ENCODE results near the gene TBC1D24.
"Not testable (repeated sequence)": the region's sequence is repeated elsewhere in the genome, so short reads cannot be mapped to it uniquely, and the experiment has no call there.

TBC1D24 gene

DNA sequence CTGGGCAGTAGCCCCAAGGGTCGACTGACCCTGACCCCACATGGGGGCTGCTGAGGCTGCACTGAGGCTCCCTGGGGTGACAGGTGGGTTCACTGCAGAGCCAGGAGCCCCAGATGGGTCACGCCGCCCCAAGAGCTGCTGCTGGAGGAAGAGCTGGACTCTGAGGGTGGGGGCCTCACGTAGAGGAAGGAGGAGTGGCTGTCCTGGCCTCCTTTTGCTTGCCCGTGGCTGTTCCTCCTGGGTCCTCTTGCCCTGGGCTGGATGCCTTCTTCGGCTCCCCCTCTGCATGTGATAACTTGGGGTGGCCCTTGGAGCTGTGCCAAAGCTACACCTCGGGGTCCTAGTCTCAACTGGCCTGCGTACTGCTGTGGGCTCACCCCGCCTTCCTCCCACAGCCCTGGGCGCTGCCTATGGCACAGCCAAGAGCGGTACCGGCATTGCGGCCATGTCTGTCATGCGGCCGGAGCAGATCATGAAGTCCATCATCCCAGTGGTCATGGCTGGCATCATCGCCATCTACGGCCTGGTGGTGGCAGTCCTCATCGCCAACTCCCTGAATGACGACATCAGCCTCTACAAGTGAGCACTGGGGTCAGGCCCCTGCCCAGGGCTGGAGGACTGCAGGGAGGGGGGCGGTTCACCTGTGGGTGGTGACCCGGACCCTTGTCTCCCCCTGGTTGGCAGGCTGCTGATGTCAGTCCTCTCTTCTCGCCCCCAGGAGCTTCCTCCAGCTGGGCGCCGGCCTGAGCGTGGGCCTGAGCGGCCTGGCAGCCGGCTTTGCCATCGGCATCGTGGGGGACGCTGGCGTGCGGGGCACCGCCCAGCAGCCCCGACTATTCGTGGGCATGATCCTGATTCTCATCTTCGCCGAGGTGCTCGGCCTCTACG is 44.1 kb downstream of the TBC1D24 start:
- DNase-seq (ENCODE audit: low spot score): no peak

DNA sequence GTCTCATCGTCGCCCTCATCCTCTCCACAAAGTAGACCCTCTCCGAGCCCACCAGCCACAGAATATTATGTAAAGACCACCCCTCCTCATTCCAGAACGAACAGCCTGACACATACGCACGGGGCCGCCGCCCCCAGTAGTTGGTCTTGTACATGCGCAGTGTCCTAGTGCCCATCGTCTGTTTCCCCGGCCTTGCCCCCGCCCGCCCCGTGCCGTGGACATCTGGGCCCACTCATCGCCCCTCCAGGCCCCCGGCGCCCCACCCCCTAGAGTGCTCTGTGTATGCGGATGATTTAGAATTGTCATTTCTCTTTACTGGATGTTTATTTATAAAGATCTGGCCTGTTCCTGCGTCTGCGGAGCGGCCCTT is 44.8 kb downstream of the TBC1D24 start:
- no peak for DNase-seq (ENCODE audit: low spot score)

DNA sequence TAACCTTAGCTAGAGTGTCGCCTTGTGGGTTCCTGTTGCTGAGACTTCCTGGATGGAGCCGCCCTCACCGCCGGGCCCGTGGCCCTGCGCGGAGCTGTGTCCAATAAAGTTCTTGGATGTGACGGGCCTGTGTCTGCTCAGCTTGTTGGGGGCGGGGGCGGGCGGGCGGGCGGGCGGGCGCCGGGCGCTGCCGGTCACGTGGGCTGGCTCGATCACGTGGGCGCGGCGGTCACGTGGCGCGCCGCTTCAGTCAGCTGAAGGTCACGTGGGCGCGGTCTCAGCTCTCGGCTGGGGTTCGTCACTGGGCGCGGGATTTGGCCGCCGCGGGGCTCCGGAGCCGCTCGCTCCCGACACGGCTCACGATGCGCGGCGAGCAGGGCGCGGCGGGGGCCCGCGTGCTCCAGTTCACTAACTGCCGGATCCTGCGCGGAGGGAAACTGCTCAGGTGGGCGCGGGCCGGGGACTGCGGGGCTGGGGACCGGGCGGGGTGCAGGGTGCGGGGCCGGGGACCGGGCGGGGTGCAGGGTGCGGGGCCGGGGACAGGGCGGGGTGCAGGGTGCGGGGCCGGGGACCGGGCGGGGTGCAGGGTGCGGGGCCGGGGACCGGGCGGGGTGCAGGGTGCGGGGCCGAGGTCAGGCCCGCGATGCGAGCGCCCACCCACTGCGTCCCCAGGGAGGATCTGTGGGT is 45.3 kb downstream of the TBC1D24 start, which contains the start of gene AMDHD2:
Gene AMDHD2 (plus strand): TSS at position 275 of the 687 bp plus-strand sequence. CDS start 88 bp downstream, at position 363.
- DNase-seq (ENCODE audit: low spot score): peak; percentile 96

DNA sequence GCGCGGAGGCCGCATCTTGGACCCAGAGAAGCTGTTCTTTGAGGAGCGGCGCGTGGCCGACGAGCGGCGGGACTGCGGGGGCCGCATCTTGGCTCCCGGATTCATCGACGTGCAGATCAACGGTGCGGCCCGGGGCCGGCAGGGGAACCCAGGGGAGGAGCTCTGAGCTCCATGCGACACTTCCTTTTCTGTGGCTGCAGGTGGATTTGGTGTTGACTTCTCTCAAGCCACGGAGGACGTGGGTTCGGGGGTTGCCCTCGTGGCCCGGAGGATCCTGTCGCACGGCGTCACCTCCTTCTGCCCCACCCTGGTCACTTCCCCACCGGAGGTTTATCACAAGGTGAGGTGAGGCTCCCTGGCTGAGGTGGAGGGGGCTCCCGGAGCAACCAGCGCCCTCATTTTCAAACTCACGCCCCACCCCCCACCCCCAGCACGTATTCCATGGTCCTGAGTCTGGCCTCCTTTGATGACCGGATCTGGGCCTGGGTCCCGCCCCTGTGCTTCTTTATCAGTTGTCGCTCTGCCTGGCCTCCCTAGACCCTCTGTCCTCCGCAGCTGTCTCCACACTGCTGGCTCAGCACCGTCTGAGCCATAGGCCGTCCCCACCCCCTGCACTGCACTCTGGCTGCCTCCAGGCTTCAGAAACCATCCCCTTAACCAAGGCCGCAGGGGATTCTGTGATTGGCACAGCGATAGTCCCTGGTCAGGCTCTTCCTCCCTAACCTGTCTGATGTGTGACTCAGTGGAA is 46.0 kb downstream of the TBC1D24 start:
- no peak for DNase-seq (ENCODE audit: low spot score)

DNA sequence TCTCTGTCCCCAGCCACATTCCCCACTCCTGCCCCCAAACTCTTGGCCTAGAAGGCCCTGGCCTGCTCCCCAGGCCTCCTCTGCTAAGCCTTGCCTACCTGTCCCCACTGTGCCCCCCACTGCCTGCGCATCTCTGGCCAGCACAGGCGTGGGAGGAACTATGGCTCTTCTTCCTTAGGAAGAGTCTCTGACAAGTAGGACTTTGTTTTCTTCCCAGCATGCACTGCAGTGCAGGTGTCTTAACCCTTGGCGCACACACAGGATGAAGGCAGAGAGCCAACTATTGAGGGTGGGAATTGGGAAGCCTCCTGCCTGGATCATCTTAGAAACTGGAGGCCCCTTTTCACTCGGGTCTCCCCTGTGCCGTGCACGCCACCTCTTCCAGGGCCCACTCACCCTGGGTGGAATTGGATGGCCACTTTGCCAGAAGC is 48.9 kb downstream of the TBC1D24 start:
- no peak for DNase-seq (ENCODE audit: low spot score)

DNA sequence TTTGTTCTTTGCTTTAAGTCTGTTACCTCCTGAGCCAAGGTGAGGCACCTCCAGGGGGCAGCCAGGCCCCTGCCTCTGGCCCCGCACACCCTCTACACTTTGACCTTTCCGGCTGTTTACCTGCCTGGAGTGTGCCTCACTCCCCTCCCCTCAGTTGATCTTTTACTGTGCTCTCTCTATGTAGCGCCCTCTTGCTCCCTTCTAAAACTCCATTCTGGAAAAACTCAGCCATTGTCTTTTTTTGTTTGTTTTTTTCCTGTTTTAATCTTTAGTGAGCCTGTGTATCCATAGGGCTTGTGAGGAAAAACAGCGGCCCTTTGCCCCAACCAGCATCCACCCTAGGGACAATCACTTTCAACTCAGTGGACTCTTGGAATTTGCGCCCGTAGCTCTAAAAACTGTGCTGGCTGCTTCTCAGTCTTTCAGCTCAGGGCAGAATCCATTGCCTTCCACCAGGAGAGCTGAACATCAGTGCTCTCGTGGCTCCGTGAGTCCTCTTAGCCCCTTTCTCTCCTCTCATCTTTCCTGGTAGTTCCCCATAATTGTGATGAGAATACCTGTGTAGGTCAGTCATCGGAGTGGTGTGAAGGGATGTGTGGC is 49.5 kb downstream of the TBC1D24 start:
- DNase-seq (ENCODE audit: low spot score): no peak

DNA sequence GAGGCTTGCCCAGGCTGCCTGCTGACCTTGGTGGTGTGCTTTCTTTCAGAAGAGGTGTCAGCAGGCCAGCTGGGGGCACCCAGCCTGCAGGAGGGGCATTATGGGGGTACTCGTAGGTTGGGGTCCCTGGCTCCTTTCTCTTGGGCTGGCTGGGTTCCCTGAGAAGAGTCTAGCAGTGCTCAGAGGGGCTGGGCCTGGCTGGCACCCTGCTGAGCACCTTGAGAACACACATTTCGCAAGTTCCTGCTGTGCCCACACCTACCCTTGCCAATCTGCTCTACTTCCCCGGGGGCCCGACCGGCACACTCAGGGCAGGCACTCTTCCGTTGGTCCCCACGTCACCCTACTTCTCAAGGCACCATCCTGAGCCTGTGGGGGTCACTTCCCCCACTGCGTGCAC is 51.2 kb downstream of the TBC1D24 start:
- no peak for DNase-seq (ENCODE audit: low spot score)

DNA sequence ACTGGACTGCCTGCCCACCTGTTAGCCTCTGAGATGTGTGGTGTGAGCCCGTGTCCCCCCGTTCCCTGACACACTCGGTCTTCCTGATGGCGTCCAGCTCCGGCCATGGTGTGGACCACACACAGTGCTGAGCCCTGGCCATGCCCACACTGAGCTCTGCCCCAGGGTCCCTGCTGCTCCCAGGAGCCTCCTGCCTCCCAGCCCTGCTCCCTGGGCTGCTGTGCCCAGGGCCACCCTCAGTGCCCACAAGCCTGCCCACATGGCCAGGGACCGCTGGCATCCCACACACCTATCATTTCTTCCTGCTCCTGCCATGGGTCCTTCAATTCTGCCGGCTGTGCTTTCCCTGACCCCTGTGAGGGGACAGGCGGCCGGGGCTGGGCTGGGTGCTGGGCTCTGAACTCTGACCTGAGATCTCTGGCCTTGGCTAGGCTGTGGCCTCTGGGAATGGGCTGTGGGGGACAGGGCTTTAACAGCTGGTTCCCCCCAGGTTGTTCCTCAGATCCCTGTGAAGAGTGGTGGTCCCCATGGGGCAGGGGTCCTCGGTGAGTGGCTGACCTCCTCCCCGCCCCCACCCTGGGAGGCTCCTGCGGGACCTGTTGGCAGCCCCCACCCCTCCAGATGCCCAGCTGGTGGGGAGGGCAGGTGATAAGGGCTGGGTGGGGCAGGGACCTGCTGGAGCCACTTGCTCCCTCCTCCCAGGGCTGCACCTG is 52.3 kb downstream of the TBC1D24 start:
- no peak for DNase-seq (ENCODE audit: low spot score)

DNA sequence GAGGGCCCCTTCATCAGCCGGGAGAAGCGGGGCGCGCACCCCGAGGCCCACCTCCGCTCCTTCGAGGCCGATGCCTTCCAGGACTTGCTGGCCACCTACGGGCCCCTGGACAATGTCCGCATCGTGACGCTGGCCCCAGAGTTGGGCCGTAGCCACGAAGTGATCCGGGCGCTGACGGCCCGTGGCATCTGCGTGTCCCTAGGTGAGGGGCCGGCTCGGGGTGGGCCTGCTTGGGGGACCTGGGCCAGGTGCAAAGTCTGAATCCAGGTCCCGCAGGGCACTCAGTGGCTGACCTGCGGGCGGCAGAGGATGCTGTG is 52.8 kb downstream of the TBC1D24 start:
- DNase-seq (ENCODE audit: low spot score): no peak

DNA sequence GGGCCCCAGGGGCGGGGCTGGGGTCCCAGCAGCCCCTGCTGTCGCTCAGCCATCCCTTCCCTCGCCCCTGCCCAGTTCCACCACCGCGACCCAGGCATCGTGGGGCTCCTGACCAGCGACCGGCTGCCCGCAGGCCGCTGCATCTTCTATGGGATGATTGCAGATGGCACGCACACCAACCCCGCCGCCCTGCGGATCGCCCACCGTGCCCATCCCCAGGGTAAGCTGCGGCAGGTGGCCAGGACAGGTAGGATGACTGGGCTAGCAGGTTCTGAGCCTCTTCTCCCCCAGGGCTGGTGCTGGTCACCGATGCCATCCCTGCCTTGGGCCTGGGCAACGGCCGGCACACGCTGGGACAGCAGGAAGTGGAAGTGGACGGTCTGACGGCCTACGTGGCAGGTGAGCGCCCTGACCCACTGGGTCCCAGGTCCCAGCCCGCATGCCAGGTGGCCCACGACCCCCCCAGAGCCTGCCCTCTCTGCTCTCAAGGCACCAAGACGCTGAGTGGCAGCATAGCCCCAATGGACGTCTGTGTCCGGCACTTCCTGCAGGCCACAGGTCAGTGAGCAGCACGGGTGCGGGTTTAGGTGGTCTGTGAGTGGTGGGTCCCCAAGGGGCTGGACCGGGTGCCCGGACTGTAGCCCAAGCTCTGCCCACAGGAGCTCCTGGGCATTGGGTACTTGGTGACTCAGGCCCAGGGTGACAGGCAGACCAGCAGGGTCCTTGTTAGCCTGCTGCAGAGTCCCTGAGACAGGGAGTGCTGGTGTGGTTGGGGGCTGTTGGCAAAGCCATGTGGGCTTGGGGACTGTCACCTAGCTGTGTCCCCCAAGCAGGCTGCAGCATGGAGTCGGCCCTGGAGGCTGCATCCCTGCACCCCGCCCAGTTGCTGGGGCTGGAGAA is 53.5 kb downstream of the TBC1D24 start:
- DNase-seq (ENCODE audit: low spot score): no peak

DNA sequence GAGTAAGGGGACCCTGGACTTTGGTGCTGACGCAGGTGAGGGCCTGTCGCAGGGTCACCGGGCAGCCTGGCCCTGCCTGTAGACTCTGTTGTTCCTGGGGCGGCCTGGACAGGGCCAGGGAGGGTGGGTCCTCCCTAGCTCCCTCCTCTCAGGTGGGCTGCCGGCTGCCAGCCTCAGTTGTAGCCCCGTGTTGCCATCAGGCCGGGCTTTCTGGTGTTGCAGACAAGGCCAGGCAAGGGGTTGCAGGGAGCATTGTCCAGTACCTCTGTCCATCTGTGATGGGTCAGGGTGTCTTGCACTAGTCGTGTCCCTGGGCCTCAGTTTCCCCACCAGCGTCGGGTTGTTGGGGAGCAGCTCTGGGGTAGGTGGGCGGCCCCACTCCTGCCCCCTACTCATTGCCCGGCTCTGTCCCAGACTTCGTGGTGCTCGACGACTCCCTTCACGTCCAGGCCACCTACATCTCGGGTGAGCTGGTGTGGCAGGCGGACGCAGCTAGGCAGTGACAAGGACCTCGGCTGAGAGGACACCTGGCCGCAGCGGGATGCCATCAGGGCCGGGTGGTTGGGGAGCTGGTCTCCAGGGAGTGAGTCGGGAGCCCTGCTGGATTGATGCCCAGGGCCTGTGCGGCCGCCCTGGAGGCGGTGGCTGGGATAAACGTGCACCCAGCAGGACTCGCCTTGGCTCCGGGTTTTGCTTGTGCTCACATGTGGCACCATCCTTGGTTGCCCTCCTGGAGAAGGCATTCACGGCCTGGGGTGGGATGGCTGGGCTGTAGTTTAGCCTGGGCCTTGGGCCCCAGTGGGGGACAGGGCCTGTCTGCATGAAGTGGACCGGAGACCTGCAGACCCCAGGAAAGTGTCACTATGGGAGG is 54.4 kb downstream of the TBC1D24 start:
- no peak for DNase-seq (ENCODE audit: low spot score)

DNA sequence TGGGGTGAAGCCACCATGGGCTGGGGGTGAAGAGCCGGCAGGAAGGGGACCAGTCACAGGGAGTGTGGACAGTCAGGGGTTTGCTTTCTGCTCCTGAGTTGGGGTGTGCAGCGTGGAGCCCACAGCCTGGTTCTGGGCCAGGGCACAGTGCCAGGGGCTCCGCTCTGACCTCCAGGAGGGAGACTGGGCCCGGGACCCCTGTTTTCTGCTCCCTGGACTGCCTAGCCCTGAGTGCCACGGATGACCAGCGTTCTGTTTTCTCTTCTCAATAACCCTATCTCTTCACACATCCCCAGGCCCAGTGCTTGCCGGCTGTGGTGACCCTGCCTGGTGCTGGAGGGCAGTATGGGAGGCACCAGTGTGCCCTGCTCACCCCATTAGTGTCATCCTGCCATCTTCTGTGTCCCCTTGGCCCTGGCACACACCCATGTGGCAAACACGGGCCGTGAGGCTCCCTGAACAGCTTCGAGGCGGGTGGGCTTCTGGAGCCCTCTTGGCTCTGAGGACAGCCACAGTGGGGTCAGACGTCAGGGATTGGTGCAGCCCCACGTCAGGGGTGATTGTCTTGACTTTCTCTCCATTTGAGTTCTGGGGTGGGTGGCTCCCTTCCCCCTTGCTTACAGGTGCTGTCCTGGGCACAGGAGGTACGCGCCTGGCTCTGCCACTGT is 55.2 kb downstream of the TBC1D24 start:
- DNase-seq (ENCODE audit: low spot score): no peak

DNA sequence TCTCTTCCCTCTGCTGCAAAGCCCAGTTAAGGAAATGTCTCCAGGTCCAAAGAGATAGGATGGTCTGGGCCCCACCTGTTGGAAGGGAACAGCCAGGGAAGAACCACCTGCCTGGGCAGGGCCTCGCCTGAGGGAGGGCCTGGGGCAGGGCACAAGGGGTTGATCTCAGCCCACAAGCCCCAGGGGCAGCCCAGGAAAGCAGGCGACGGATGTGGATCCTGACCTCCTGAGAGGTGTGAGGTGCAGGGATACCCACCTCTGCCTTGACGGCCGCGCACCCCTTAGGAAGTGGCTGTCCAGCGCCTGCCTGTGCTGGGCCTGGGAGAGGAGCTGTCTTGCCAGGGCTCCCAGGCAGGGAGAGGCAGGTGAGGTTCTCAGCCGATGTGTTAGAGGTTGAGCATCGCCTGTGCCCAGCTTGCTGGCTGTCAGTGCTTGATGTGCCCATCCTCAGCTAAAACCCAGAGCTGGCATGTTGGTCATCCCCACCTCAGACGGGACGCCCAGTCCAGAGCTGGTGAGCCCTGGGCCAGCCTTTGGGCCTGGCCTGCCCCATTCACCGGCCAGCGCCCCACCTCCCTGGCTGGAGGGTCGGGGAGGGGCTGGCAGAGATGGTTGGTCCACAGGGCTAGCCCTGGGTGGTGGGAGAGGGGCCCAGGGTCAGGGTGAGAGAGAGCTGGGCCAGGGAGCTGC is 55.8 kb downstream of the TBC1D24 start:
- DNase-seq (ENCODE audit: low spot score): no peak

DNA sequence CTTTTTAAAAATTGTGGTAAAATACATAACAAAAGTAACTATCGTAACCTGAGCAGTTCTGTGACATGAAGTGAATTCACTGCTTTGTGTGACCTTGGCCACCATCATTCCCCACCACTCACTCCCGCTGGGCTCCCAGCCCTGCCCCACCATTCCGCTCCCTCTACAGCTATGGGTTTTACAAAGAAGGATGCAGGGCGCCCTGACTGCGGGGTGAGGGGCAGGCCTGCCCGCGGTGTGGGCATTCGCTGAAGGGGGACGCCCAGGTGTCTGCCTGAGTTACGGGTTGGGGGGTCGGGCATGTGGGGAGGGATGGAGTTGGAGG is 56.4 kb downstream of the TBC1D24 start, which contains the start of gene CEMP1:
Gene CEMP1 (minus strand): TSS at position 38 of the 325 bp plus-strand sequence. CDS start 335 bp downstream, outside the sequence.
- no peak for DNase-seq (ENCODE audit: low spot score)

DNA sequence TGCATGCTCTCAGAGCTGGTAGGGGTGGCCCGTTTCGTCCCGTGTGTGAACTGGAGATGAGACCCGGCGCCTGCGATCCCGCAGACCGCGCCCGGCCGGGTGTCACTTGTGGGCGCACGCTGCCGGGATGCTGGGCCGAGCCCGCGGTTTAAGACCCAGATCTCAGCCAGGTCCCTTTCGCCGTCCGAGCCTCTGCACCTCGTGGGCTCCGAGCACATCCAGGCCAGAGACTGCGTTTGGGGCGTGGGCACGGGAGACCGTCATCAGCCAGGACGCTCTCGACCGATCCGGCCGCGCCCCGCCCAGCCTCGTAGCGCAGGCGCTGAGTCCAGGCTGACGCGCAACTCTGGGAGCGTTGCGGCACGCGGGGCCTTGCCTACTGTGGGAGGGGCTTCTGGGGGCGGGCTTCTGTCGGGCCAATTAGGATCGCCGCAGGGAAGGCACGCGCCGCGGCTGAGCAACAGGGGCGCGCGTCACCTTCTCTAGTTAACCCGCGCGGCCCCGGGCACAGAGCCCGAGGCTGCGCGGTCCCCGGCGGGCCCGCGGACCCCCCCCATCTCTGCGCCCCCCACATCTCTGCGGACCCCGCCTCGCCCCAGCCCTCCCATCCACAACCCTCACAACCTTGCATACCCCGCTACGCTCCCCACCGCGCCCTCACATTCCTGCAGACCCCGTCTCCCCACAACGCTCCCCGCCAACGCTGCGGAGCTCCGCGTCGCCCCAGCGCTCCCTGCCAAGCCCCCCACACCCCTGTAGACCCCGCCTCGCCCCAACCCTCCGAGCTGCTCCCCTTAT is 57.0 kb downstream of the TBC1D24 start:
- peak; percentile 98 for DNase-seq (ENCODE audit: low spot score)

DNA sequence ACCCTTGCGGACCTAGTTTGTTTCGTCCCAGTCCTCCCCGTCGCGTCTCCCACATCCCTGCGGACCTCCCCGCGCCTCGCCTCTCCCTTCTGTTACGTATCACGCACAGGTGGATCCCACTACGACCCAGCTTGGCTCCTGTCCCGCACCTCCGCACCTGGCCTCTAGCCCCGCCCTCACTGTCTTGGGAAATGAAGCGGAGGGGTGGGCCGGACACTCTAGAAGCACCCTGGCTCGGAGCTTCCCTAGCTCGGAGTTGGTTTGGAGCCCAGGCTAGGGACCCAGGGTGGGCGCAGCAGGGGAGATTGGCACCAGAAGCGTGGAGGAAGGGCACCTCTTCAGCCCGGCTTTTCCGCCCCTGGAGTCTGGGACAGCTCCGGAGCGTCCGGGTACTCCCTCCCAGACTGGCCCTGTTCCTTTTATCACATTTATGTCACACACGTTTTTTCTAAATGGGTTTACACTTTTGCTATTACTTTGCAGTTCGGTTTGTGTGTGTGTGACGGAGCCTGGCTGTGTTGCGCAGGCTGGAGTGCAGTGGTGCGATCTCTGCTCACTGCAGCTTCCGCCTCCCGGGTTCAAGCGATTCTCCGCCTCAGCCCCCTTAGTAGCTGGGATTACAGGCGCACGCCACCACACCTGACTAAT is 57.7 kb downstream of the TBC1D24 start:
- DNase-seq (ENCODE audit: low spot score): no peak

DNA sequence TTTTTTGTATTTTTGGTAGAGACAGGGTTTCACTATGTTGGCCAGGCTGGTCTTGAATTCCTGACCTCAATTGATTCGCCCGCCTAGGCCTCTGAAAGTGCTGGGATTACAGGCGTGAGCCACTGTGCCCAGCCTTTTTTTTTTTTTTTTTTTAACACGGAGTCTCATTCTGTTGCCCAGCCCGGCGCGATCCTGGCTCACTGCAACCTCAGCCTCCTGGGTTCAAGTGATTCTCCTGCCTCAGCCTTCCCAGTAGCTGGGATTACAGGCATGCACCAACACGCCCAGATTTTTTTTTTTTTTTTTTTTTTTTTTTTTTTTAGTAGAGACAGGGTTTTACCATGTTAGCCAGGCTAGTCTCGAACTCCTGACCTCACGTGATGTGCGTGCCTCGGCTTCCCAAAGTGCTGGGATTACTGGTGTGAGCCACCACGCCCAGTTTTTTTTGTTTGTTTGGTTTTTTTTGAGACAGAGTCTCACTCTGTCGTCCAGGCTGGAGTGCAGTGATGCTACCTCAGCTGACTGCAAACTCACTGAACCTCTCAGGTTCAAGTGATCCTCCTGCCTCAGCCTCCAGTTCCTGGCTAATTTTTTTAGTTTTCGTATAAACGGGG is 58.3 kb downstream of the TBC1D24 start:
- DNase-seq (ENCODE audit: low spot score): not testable (repeated sequence)
